ENCODE results near the gene TPM2. TPM values are rescaled to one million over a fixed set of nuclear protein-coding genes. Genes with fewer than 3 reads are reported as not detected.
A peak's percentile ranks its signal among the peaks of the same experiment; 100 is the strongest.

Gene TPM2
- total RNA-seq, 6 experiments from 2014 or later = 1,810 to 3,557 (median 2,546) TPM

- H3K27me3 Mint-ChIP-seq (ENCODE audit: insufficient read depth) = peaks cover 32% of the 10 kb centered on the region
- no peaks in the 10 kb centered on the region for H3K9me3 Mint-ChIP-seq
- H3K27ac Mint-ChIP-seq = peak overlapping the region; percentile 97
- H3K4me3 Mint-ChIP-seq = peak overlapping the region; percentile 100
- H3K36me3 Mint-ChIP-seq (ENCODE audit: low read depth) = peaks cover 54% of the 10 kb centered on the region
- no peak for DNase-seq
- no peak for TF ChIP-seq CTCF (IDR thresholded peaks at IDR 0.05)
- H3K4me1 Mint-ChIP-seq (ENCODE audit: low read depth) = peaks cover 67% of the 10 kb centered on the region
Measured at GRCh38 chr9:35687972-35688557, 1.7 kb downstream of the TPM2 start.

GRCh38 chr9:35687306-35687705, 2.4 kb downstream of the TPM2 start:
- peaks cover 61% of the 10 kb centered on the region for H3K36me3 Mint-ChIP-seq (ENCODE audit: low read depth)
- DNase-seq = no peak
- peaks cover 74% of the 10 kb centered on the region for H3K4me1 Mint-ChIP-seq (ENCODE audit: low read depth)
- no peaks in the 10 kb centered on the region for H3K9me3 Mint-ChIP-seq
- peak overlapping the region; percentile 61 for H3K27ac Mint-ChIP-seq
- TF ChIP-seq CTCF (IDR thresholded peaks at IDR 0.05) = no peak
- peaks cover 37% of the 10 kb centered on the region for H3K27me3 Mint-ChIP-seq (ENCODE audit: insufficient read depth)
- peak overlapping the region; percentile 100 for H3K4me3 Mint-ChIP-seq

- H3K36me3 Mint-ChIP-seq (ENCODE audit: low read depth) = peaks cover 67% of the 10 kb centered on the region
Measured at GRCh38 chr9:35686222-35687203, 3.2 kb downstream of the TPM2 start.

GRCh38 chr9:35685506-35685905, 4.2 kb downstream of the TPM2 start:
- Mint-ChIP-seq H3K27ac (peak overlapping the region; percentile 61), H3K36me3 (ENCODE audit: low read depth) (peaks cover 67% of the 10 kb centered on the region), H3K4me3 (peak overlapping the region; percentile 100), H3K4me1 (ENCODE audit: low read depth) (peaks cover 80% of the 10 kb centered on the region), H3K9me3 (no peaks in the 10 kb centered on the region), H3K27me3 (ENCODE audit: insufficient read depth) (peaks cover 34% of the 10 kb centered on the region)
- DNase-seq = no peak
- TF ChIP-seq CTCF (IDR thresholded peaks at IDR 0.05) = no peak

More at GRCh38 chr9:35686222-35687203, 3.2 kb downstream of the TPM2 start:
- peak overlapping the region; percentile 61 for H3K27ac Mint-ChIP-seq
- no peaks in the 10 kb centered on the region for H3K9me3 Mint-ChIP-seq
- TF ChIP-seq CTCF (IDR thresholded peaks at IDR 0.05) = no peak
- peaks cover 41% of the 10 kb centered on the region for H3K27me3 Mint-ChIP-seq (ENCODE audit: insufficient read depth)
- DNase-seq = peak; percentile 34
- peaks cover 75% of the 10 kb centered on the region for H3K4me1 Mint-ChIP-seq (ENCODE audit: low read depth)
- H3K4me3 Mint-ChIP-seq = peak overlapping the region; percentile 100

- DNase-seq = no peak
- H3K27me3 Mint-ChIP-seq (ENCODE audit: insufficient read depth) = peaks cover 35% of the 10 kb centered on the region
- H3K4me3 Mint-ChIP-seq = peak overlapping the region; percentile 100
- H3K4me1 Mint-ChIP-seq (ENCODE audit: low read depth) = peaks cover 86% of the 10 kb centered on the region
- peaks cover 67% of the 10 kb centered on the region for H3K36me3 Mint-ChIP-seq (ENCODE audit: low read depth)
- peak overlapping the region; percentile 71 for H3K27ac Mint-ChIP-seq
- no peaks in the 10 kb centered on the region for H3K9me3 Mint-ChIP-seq
- no peak for TF ChIP-seq CTCF (IDR thresholded peaks at IDR 0.05)
Measured at GRCh38 chr9:35684921-35685320, 4.8 kb downstream of the TPM2 start.

All from HFFc6 (cell line).